Measurements from ENCODE around the gene ANTXR1. TPM values are rescaled to one million over a fixed set of nuclear protein-coding genes. Genes with fewer than 3 reads are reported as not detected.
A peak's percentile ranks its signal among the peaks of the same experiment; 100 is the strongest.

Gene ANTXR1
- polyA plus RNA-seq, 5 donors, result 67.4 to 94.1 (median 86.4) TPM

DNA sequence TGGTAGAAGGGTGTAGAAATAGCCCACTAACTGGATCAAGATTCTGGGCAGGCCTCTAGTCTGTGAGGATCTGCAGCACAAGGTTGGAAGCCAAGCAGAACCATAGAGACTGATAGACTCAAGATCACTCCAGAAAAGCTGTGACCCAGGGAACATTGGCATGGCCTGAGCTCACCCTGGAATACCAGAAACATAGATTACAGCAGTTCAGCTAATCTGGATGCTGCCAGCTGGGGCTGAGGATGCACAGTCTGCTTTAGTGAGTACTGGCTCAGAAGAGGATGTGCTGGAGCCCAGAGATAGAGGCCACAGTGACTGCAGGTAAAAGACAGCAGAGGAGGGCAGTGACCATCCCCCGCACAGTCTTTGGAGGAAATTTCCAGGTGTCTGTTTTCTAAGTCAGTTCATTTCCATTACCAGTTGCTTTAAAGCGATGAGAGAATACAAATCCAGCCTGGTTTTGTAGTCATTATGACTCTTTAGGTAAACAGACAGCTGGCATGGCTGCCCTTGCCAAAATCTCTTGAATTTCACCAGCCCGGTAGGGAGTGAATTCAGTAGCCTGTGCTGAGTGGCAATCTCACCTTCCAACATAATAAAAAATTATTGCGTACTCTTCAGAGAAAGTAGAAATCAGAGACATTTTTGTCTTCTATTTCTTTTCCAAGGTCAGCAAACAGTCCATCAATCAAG is 119.2 kb downstream of the ANTXR1 start:
- no peak for DNase-seq

DNA sequence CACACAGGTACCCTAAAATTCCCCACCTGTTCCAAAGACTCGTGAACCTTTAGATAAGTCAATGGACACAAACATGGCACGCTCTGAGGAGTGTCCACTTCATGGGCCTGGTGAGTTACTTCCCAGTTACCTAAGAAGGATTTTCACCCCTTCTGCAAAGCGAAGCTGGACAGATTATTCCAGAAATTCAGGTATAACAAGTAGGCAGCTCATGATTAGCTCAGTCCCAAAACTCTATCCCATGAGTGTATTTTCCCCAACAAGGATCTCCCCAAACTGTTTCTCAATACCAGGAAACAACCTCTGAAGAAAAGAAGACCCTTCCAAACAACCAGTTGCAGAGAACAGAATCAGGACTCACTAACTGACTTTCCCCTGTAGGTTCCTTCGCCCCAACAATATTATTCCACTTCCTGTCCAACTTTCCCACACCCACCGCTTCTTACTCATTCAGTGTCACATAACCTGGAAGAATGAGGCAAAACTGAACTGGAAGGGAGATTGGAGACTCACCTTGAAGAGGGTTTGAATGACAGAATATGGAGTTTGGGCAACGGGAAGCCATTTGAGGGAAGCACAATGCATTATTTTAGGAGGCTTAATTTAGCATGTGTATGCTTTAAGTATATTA is 120.1 kb downstream of the ANTXR1 start:
- DNase-seq, result no peak

DNA sequence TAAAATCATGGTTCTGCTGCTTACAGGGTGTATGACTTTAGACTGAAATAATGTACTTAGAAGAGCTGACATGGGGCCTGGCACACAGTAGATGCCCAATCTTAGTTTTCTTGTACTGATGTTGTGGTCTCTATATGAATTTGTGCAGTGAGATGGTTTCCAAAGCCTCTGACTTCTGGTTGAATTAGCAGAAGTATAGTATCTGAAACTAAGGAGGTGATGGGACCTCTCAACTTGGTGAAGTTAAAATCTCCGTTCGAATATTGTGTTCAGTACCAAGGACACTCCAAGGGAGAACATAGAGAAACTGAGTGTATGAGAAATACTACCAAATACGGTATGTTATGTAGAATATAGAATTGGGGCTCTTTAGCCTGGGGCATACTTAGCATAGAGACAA is 120.9 kb downstream of the ANTXR1 start:
- no peak for DNase-seq

- no peak for DNase-seq
Observed at GRCh38 chr2:69134306-69134945, 121.4 kb downstream of the ANTXR1 start.

DNA sequence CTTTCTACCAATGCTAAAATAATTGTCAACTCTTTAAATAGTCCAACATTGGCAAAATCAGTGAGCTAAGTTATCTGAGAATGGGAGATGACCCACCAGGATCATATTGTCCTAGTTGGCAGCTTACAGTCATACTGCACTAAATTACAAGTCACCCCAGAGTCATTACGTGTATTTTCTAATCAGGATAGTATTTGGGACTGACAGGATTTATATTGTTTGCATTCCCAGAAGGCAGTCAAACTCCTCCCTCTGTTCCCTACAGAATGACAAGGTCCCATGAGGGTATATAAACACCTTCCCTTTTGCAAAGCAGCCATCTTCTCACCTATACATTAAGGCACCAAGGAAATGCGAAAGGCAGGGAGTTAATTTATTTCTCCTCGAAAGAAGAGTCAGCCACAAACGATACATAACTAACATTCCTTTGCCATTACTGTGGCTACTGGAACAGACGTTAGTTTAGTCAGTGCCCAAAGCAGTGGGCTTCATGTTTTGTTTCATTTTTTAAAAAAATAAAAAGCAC is 125.3 kb downstream of the ANTXR1 start:
- DNase-seq, result no peak

DNA sequence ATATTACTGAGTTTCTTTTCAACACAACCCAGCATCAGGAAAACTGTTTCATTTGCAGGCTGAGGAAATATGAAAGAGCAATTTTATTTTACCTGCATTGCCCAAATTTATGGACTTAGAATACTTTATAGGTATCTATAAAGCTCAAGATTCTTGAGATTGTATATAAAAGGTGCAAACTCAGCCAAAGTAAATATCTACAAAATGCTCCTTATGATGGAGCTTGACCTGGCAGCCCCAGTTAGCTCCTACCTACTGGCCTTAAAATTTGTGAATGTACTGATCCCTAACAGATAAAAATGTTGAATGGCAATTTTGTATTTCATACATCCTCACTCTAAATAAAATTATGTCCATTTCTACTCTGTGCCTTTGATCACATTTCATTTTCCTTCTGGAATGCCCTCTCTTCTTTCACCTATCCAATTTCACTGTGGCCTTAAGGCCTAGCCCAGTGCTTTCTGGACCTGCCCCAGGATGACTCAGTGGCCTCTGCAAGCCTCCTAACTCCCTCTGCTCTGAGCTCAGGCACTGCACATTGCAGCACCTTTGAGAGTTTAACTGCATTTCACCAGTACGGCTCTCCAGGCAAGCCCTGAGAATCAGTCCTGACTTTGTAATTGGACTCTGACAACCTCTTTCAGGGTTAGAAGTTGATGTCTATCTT is 125.9 kb downstream of the ANTXR1 start:
- no peak for DNase-seq

DNA sequence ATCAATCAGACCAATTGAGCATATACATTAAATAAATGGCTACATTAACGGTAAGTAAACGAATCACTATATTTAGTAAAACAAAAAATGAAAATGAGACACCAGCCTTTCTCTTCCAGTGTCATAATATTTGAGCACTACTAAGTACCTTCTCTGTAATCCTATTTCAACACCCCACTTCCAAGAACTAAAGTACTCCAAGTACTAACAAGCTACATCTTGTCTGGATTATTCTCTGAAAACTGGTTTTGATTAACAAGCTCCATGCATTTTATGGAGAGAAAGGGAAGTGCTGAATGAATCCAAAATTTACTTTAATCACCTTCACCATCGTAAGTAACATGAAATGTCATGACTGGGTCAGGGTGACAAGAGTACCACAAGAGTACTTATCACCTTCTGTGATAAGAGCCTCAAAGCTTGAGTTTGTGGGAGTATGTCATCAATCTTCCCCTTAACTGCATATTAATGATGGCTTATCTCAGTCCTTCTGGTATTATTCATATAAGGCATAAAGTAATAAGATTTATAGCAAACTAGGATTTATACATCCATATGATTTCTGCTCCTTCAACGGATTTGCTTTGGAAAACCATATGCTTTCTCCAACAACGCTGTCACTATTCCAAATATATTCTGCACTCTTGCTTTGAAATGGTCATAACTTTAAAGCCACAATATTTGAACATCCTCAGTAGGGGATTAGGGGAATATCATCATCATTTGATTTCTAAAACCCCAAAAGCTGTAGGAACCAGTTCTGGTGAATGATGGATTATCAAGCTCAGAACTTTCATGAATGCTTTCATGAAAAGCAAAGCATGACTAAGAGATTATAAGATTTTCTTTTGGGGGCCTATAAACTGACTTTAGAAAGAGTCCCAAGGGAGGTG is 127.0 kb downstream of the ANTXR1 start:
- DNase-seq, result no peak

DNA sequence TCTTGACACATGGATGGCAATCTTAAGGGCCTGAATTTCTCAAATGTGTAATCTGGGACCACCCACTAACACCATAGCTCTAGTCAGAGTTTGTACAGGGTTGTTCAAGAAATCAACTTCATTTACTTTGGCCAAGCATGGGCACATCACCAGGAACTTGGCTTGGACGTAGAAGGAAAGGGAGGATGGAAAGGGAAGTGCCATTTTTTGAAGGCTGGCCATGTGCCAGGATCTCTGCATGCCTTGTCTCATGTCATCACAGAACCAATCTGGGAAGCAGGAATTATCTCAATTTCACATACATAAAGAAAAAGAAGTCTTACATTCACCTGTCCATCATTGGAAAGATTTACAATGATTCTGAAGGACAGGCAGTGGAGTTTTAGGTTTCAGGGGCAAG is 128.1 kb downstream of the ANTXR1 start:
- DNase-seq, result no peak

- no peak for DNase-seq
Observed at GRCh38 chr2:69143748-69144360, 130.9 kb downstream of the ANTXR1 start.

- no peak for DNase-seq
Observed at GRCh38 chr2:69145204-69145603, 132.2 kb downstream of the ANTXR1 start.

GRCh38 chr2:69147841-69148533 is 135.0 kb downstream of the ANTXR1 start:
- DNase-seq, result no peak

- DNase-seq, result no peak
Observed at GRCh38 chr2:69149631-69150215, 136.7 kb downstream of the ANTXR1 start.

DNA sequence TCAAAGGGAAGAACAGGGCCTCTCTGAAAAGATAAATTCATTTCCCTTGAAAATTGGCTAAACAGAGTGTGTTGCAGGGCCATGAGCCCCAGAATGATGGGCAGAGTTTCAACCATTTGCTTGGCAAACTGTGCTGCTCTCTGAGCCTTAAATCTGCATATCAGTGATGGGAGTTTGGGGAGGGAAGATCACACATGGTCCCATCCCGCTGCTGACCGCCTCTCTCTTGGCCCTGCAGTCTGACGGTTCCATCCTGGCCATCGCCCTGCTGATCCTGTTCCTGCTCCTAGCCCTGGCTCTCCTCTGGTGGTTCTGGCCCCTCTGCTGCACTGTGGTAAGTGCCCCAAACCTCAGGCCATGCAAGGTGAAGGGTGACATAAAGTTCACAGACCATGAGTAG is 139.0 kb downstream of the ANTXR1 start:
- no peak for DNase-seq

DNA sequence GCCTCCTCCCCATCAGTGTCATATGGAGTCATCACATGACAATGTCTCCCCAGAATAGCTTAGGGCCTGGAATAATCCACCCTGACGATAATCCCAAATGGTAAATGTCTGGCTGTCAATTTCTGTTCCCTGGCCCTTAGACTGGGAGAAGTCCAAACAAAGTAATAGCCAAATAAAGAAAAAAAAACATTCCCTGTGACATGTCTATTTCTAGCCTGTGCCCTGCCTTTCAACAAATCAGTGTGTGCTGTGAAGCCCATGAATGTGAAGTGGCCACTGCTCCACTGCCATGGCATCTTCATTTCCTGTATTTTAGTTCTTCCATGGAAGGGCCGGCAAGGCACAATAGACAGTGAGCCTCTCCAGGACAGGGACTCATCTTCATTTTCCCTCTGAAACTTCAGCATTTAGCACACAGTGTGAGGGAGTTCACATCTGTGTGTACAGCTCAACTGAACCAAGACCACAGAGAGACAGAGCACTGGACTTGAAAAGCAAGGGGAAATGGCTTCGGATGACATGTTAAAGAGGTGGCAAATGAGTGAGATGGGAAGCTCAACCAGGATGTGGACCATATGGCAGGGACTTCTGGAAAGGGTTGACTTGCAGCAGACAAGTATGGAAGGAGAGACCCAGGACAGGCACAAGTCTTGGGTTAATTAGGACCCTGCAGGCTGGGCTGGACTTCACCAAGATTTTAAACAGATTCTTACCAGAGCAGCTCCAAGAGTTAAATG is 140.0 kb downstream of the ANTXR1 start:
- DNase-seq, result peak; percentile 40 to 58

DNA sequence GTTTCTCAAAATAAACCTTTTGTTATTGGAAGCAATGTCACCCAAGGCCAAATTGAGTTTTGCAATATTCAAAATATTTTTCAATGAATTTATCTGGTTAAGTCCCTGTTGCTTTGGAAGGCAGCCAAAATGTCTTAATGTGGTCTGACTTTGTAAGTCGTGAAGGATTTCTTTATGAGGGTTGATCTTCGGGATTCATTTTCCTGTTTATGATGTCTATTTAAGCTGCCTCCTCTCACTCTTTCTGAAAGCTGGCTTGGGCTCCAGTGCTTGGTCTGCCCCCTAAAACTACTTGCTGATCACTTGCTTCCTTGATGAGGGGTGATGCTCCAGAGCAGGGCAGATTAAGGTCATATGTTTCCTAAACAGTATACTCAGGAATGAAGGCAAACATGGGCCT is 141.1 kb downstream of the ANTXR1 start:
- DNase-seq, result peak; percentile 71 to 81

DNA sequence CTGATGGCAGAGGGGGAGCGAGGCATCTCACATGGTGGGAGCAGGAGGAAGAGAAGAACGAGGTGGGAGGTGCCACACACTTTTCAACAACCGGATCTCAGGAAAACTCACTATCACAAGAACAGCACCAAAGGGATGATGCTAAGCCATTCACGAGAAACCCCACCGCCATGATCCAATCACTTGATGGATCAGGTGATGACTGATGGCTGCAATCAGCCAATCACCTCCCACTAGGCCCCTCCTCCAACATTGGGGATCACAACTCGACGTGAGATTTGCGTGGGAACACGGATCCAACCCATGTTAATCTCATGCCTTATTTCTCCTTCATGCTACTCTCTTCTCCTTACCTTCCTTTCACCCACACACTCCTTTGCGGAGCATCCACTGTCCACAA is 143.6 kb downstream of the ANTXR1 start:
- DNase-seq, result no peak

DNA sequence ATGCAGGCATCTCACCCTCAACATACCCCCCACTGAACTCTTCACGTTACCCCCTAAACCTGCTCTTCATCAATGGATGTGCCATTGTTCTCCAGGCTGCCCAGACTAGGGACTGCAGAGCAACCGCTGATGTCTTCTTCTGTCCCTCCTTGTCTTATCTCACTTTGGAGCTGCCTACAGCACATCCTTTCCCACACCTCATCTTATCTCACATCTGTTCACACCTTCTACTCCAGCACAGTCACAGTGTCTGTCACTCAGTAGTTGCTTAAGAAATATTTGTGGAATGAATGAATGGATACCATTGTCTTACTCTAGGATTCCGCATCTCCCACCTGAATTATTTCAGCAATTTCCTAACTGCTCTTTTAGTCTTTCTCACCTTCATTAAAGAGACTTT is 144.5 kb downstream of the ANTXR1 start:
- no peak for DNase-seq

DNA sequence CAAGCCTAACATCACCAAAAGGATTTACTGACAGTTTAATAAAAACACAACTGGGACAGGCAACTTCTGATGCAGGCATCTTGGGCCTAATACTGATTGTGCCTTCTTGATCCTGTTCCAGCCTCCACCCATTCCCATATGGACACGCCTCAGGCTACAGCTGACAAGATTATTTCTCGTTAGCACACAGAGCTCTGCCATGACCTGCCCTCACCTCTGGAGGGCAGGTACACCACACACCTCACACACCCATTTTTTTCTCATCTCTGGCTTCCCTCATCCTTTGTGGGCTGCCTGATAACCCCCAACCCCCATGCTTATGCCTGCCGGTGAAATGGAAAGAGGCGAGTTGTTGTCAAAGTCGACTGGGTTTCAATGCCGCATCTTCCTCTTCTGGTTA is 147.0 kb downstream of the ANTXR1 start:
- DNase-seq, result no peak

- no peak for DNase-seq
Observed at GRCh38 chr2:69162057-69162456, 149.1 kb downstream of the ANTXR1 start.

Data from right lung (tissue), 5 donors.